ENCODE measurements around the gene ZNF695.

DNA sequence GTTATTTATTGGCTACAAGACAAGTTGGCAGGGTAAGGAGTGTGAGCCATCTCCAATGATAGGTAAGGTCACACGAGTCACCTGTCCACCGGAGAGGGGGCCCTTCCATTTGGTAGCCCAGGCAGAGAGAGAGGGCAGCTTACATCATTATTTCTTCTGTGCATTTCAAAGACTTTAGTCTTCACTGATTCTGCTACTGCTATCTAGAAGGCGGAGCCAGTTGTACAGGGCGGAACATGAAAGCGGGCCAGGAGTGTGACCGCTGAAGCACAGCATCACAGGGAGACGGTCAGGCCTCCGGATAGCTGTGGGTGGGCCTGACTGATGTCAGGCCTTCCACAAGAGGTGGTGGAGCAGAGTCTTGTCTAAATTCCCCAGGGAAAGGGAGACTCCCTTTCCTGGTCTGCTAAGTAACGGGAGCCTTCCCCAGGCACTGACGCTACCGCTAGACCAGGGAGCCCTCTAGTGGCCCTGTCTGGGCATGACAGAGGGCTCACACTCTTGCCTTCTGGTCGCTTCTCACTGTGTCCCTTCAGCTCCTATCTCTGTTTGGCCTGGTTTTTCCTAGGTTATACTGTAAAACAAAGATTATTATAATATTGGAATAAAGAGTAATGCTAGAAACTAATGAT lies 36.7 kb downstream of the ZNF695 start:
- TF ChIP-seq EZH2phosphoT487 (conservative IDR thresholded peaks at IDR 0.05; ENCODE audit: low read length), result no peak
- TF ChIP-seq, protein P1, sequence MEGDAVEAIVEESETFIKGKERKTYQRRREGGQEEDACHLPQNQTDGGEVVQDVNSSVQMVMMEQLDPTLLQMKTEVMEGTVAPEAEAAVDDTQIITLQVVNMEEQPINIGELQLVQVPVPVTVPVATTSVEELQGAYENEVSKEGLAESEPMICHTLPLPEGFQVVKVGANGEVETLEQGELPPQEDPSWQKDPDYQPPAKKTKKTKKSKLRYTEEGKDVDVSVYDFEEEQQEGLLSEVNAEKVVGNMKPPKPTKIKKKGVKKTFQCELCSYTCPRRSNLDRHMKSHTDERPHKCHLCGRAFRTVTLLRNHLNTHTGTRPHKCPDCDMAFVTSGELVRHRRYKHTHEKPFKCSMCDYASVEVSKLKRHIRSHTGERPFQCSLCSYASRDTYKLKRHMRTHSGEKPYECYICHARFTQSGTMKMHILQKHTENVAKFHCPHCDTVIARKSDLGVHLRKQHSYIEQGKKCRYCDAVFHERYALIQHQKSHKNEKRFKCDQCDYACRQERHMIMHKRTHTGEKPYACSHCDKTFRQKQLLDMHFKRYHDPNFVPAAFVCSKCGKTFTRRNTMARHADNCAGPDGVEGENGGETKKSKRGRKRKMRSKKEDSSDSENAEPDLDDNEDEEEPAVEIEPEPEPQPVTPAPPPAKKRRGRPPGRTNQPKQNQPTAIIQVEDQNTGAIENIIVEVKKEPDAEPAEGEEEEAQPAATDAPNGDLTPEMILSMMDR (IDR thresholded peaks at IDR 0.05; ENCODE audit: insufficient read depth, low read length, poor library complexity, severe bottlenecking), result peak; percentile 85

Data from SU-DHL-6 (cell line).